NCI-H524 treated with DMSO at 0.1 percent for 48 hours (cell line): Measurements from ENCODE around the gene CDK17.
"Not testable (repeated sequence)": the region's sequence is repeated elsewhere in the genome, so short reads cannot be mapped to it uniquely, and the experiment has no call there.

ENCODE experiments used
- DNase-seq: peaks from one replicate; lab custom pipeline; 2025; lab: John Stamatoyannopoulos, UW

The CDK17 gene

GRCh38 chr12:96399919-96400630 lies at the start of gene CDK17:
CDK17 (minus strand) TSS chr12:96400439; CDS start chr12:96334836, 65,603 bp downstream.
- peak; percentile 22 for DNase-seq

DNA sequence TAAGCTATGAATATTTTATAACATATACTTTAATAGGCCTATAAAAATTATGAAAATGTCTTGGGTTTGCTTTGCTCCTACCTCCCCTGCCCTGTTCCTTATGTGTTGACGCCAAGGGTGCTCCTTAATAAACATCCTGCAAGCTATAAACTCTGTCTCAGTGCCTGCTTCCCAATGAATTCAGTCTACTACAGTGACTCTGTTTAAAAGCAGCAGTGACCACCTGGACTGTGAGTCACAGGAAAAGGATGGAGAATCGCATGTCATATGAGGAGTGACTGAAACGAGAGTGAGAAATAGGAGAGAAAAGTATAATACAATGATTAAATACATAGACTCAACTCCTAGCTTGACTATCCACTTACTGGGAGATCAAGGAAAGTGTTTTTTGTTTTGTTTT lies 48.1 kb upstream of the CDK17 start:
- DNase-seq: no peak

- no peak for DNase-seq
Measured at GRCh38 chr12:96447256-96447655, 47.0 kb upstream of the CDK17 start.

DNA sequence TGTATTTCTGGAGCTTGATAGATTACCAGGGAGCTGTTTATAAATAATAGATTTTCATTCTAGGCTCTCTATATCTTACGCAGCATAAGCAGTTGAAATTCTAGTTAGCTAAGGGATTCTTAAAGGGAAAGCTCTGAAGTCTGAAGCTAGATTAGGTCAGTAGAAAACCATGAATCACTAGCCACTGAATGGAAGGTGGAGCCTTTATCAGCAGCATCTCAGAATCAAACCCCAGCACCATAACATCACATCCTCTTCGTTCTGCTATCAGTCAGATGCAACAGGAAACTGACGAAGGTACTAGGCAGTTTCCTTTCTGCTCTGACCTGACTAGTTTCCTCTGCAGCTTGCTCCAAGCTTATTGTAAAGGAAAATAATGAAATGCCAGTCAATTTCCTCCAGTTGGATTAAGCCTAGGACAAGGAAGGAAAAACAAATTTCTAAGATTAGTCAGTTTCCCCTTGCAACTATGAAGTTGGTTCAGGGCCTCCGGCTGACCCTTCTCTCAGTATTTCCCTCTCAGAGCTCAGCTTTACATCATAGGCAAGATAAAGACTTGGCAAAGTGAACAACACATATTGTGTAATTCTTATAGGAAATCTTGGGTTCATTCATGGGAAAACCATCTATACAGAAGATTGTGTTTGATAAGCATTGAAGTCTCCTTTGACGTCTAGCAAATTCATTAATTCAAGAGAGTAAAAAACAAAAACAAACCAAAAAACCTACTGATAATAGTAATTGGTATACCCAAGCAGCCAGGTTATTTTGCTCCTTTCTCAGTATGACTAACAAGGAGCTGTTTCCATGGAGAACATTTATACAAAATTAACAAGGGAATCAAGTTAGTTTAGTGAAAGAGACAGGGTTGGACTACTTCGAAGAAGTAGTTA lies 45.7 kb upstream of the CDK17 start:
- no peak for DNase-seq

- DNase-seq: no peak
Measured at GRCh38 chr12:96444399-96444798, 44.2 kb upstream of the CDK17 start.

DNA sequence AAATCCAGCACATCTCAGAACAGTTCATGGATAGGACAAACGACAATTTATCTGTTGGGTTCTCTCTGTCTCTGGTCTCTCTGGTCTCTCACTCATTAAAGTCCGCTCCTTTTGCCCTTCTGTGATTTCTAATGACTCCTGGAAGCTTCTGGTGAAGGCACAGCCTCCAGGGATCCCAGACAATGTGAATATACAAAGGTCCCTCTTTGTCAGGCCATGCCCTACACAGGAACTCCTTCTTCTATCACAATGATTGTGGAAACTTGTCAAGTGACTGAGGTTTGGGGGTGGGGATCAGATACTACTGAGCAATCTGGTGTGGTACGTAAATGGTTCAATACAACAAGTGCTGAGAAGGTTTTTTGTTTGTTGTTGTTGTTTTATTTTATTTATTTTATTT lies 42.7 kb upstream of the CDK17 start:
- DNase-seq: no peak

DNA sequence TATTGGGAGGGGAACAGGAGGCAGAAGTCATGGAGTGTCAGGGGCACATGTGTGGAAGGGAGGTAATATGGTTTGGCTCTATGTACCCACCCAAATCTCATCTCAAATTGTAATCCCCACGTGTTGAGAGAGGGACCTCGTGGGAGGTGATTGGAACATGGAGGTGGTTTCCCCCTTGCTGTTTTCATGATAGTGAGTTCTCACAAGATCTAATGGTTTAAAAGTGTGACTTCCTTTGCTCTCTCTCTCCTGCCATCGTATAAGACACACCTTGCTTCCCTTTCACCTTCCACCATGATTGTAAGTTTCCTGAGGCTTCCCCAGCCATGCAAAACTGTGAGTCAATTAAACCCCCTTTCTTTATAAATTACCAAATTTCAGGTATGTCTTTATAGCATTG lies 41.6 kb upstream of the CDK17 start:
- no peak for DNase-seq

GRCh38 chr12:96438330-96438729 lies 38.1 kb upstream of the CDK17 start:
- DNase-seq: no peak

DNA sequence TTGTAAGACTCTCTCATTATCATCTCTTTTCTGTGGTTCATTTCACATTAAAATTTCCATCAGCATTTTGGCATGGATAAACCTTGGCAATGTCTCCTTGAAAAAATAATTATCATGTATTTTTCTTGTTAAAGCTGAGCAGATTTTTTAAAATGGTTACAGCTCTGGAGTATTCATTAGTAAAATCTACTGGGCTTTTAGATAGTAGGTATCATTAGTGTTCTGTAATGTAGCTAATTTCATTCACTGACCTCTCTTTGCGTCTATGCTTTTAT lies 36.9 kb upstream of the CDK17 start:
- no peak for DNase-seq

DNA sequence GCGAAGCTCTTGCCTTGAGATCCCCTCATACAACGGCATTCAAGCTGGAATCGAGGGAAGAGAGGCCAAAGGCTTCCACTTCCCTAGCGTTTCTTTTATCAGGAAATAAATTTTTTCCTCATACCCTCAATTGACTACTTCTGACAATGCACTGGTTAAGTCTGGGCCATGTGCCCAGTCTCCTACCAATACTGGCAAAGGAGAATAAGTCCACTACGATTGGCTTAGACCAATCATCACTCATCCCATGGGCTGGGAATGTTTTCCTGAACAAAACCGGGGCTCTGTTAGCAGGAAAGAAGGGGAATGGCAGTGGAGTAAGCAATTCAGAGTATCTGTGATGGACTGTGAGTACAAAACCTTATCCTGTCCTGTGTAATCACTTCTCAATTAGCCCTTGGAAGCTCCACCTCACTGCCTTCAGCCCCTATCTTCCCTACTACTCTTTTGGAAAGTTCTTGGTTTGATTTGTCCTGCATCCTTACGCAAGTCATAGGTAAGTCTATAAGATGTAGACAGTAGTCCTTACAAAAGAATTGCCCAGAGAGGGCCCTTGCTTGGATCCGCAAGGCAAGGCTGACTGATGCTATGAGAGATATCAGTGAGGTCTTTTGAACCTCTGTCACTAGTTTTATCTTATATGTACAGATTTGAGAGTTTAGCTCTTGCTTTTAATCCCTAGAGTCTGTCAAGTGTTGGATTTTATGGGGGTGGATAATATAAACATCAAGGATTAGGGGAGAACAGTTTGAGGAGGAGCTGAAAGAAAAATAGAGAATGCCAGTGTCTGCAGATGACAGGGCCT lies 36.3 kb upstream of the CDK17 start:
- no peak for DNase-seq

DNA sequence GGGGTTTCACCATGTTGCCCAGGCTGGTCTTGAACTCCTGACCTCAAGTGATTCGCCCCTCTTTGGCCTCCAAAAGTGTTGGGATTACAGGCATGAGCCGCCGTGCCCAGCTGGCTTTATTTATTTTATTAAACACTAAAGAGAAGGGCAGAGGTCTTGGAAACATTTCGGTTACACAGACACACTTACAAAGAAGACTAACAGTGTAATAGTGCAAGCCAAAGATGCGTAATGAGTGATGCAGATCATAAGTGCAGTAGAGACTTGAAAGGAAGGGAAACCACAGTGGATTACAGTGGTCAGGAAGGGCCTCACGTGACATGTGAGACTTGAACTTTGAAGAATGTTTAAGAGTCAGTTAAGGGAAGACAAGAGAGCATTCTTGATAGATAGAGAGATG lies 33.9 kb upstream of the CDK17 start:
- DNase-seq: no peak

DNA sequence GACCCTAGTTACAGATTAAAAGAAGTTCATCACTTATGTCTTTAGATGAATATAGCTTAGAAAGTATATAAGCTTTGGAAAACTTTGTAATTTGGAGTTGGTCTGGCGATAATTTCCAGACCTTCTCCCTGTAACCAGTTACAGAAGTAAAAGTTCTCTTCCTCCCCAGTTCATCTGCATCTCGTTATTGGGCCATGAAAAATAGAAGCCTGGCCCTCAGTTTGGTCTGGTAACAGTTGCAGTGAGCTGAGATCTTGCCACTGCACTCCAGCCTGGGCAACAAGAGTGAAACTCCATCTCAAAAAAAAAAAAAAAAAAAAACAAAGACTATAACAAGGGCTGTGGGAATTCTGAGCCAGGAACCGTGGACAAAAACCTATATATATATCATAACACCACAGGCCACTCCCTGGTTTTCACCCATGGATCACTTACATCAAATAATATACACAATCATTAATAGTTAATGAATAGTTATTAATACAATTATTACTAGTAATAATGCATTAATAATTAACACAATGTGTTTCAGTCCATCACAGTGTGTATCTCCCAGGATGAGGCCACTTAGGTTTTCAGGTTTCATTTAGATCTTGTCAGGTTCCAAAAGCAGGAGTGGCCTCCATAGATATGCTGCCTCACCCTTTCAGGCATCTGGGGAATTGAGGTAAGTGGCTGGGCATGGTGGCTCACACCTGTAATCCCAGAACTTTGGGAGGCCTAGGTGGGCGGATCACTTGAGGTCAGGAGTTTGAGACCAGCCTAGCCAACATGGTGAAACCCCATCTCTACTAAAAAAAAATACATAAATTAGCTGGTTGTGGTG lies 32.5 kb upstream of the CDK17 start:
- DNase-seq: not testable (repeated sequence)

DNA sequence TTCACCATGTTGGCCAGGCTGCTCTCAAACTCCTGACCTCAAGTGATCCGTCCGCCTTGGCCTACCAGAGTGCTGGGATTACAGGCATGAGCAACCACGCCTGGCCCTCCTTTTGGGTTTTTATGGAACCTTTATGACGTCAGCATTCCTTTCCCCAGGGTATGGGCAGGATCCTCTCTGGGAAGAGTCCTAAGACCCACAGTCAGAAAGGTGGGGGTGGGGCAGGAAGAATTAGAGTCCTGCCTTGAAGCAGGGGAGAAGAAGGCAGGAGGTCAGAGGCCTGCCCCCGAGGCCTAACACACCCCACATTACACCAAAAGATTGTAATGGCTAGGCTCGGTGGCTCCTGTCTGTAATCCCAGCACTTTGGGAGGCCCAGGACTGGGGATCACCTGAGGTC lies 30.8 kb upstream of the CDK17 start:
- DNase-seq: no peak

DNA sequence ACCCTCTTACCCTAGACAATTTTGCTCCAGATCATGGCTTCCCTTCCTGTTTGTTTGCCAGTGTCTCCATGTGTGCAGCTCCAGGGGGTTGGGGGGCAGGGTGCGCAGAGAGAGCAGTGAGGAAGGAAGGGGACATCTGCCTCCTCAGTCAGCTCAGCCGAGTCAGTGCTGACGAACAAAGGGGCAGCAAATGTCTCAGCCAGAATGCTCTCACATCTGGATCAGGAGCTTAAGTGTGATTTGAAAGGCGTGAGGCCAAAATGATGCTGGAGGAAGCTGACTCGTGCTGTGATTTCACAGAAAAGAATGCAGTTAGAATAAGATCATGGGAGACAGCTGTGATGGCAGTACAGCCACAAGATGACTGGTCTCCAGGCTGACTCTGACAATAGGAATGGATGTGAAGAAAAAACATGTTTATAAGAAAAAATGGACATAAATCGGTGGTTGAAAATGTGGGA lies 27.1 kb upstream of the CDK17 start:
- peak; percentile 52 for DNase-seq

- no peak for DNase-seq
Measured at GRCh38 chr12:96425951-96426350, 25.7 kb upstream of the CDK17 start.

DNA sequence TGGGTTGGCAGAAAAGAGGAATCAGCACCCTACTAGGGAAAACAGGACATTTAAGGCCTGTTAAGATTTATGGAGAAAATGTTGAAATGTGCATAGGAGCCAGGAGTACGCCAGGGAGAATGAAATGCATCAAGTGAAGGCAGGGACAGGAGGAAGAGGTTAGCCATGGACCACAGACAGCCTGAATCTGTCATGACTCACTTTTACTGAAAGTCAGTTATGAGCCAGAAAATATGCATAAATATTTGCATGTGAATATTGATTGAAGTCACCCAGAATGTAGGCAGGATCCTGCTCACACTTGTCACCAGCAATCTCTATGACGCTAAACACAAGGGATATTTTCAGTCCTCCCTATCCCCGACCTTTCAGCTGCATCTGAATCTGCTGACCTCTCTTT lies 25.1 kb upstream of the CDK17 start:
- no peak for DNase-seq

DNA sequence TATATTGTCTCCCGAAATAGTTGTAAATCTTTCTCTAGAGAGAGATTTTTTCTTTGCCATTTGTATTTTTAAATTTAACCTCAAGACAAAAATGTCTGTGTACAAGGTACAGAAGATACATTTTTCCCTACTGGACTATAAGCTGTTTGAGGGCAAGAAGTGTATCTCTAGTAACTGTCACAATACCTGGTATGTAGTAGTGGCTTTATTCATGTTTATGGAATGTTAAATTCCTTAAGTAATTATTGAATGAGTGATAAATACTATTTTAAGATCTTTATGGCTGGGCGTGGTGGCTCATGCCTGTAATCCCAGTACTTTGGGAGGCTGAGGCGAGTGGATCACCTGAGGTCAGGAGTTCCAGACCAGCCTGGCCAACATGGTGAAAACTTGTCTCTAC lies 24.4 kb upstream of the CDK17 start:
- DNase-seq: no peak

DNA sequence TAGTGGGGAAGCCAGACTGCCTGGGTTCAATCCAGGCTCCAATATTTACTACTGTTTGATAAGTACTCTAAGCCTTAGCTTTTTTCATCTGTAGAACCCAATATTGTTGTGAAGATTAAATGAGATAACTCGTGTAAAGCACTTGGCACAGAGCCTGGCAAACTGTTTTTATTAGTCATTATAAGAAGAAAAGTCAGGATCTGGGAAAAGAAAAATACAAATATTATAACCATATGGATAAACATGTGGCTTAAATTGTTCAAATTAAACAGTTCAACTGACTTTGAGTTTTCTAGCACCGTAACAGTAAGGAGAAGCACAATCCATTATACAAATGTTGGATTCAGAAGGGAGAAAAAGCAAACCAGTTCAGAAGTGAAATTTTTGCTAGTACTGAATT lies 22.0 kb upstream of the CDK17 start:
- no peak for DNase-seq

DNA sequence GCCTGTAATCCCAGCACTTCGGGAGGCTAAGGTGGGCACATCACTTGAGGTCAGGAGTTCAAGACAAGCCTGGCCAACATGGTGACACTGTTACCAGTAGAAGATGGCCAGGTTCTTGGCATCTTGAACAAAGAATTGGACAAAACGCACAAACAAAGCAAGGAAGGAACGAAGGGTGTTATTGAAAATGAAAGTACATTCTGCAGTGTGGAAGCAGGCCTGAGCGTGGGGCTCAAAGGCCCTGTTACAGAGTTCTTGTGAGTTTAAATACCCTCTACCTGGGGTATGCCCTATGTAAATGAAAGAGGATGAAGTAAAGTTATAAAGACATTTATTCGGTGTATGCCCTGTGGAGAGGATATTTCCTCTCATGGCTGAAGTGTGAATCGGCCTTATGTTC lies 20.8 kb upstream of the CDK17 start:
- no peak for DNase-seq

GRCh38 chr12:96420277-96420835 lies 20.1 kb upstream of the CDK17 start:
- DNase-seq: no peak

DNA sequence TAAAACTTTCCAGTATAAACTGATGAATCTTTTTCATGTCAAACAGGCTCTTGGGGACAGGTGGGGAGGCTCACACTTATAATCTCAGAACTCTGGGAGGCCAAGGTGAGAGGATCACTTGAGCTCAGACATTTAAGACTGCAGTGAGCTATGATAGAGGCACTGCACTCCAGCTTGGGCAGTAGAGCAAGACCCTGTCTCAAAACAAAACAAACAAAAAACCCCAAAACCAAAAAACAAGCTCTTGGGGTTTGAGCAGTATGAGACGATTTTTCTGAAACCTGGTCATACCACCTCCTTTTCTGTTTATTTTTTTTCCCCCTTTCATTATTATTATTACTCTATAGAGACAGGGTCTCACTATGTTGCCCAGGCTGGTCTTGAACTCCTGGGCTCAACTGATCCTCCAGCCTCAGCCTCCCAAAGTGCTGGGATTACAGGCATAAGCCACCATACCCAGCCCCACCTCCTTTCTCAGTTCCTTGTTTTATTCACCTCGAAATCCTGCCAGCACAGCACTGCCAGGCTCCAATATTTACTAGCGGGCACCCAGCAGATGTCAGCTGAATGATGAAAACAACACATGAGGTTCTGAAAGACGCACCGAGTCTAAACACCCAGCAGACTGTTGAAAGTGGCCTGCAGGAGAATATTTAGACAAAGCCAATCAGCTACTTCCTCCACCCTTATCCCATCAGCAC lies 19.5 kb upstream of the CDK17 start:
- no peak for DNase-seq
